HL-60 (cell line): Measurements from ENCODE around the gene AP4M1.

ENCODE experiments used
- DNase-seq, 2 experiments: peaks; one replicate each; pipeline ENCODE4 v3.0.0-alpha.2; 2010 to 2020; ENCODE audit warnings: low read depth in 1 of 2, low spot score in 1 of 2
- H3K27ac ChIP-seq: fragments of 250-450 bp; sonication (Bioruptor Pico); replicated peaks from 2 replicates; pipeline ENCODE4 v1.5.1; 2020; ENCODE audit warnings: mild to moderate bottlenecking, moderate library complexity
- H3K27me3 ChIP-seq: fragments of 250-450 bp; sonication (Bioruptor Pico); 2 replicates; pipeline ENCODE4 v1.5.1; 2021; ENCODE audit warnings: mild to moderate bottlenecking, moderate library complexity; ENCODE audit not compliant: insufficient read depth, poor library complexity, severe bottlenecking
- H3K4me3 ChIP-seq: replicated peaks from 2 replicates; pipeline ENCODE4 v1.5.1; 2011; ENCODE audit warnings: mild to moderate bottlenecking, control low read depth, low read length; ENCODE audit not compliant: insufficient read depth
- GABPA ChIP-seq: IDR thresholded peaks from 2 replicates; pipeline ENCODE4 v1.6.1; 2012; ENCODE audit warnings: low read depth
- POLR2AphosphoS5 ChIP-seq: IDR thresholded peaks from 2 replicates; pipeline ENCODE4 v1.6.1; 2012; ENCODE audit warnings: low read depth
- SPI1 ChIP-seq: IDR thresholded peaks from 2 replicates; pipeline ENCODE4 v1.6.1; 2012; ENCODE audit warnings: low read depth, mild to moderate bottlenecking, borderline replicate concordance
- TF ChIP-seq, protein P1 (sequence below): IDR thresholded peaks from 2 replicates; pipeline ENCODE4 v1.6.1; 2012; ENCODE audit warnings: low read depth; ENCODE audit not compliant: insufficient replicate concordance
- TF ChIP-seq, protein P2 (sequence below): IDR thresholded peaks from one replicate; pipeline ENCODE4 v1.5.1; 2011; ENCODE audit warnings: low read length, control low read depth, inconsistent platforms; ENCODE audit not compliant: insufficient read depth

The AP4M1 gene

DNA sequence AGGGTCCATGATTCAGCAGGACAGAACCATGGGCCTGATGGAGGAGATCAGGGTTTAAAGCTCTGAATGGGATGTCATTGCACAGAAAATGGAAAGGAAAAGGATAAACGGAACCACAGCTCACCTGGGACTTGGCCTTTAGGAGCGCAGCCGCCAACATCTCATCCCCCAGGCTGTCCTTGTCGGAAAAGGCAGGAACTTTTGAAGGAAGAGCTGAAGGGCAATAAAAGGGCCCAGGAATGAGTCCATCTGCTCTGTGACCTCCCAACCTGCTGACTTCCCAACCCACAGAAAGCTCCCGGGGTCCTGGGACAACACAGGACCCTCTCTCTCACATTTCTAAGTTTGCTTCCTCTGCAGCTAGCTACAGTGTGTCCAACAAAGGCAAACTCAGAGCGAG is 26.0 kb upstream of the AP4M1 start:
- TF ChIP-seq POLR2AphosphoS5 (no peak), GABPA (no peak)

DNA sequence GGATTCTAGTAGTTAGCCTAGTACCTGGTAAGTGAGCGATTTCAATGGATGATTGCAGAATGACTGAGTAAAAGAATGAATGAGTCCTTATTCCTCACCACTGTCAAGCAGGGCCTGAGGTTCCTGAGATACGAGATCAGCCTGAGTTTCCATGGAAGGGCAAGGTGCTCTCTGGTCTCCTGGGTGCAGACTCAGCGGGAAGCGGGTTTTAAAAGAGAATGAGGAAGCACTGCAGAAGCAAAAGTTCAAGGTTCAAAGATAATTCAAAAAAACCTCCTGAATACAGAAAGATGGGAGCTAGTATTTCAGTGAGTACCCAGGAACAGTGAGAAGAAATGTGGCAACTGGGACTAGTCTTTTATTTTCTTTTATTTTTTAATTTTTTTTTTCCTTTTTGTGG is 24.2 kb upstream of the AP4M1 start:
- Histone ChIP-seq H3K4me3 (no peak overlapping the region), H3K27me3 (no peaks in the 10 kb centered on the region), H3K27ac (no peak overlapping the region)
- TF ChIP-seq, protein P1, sequence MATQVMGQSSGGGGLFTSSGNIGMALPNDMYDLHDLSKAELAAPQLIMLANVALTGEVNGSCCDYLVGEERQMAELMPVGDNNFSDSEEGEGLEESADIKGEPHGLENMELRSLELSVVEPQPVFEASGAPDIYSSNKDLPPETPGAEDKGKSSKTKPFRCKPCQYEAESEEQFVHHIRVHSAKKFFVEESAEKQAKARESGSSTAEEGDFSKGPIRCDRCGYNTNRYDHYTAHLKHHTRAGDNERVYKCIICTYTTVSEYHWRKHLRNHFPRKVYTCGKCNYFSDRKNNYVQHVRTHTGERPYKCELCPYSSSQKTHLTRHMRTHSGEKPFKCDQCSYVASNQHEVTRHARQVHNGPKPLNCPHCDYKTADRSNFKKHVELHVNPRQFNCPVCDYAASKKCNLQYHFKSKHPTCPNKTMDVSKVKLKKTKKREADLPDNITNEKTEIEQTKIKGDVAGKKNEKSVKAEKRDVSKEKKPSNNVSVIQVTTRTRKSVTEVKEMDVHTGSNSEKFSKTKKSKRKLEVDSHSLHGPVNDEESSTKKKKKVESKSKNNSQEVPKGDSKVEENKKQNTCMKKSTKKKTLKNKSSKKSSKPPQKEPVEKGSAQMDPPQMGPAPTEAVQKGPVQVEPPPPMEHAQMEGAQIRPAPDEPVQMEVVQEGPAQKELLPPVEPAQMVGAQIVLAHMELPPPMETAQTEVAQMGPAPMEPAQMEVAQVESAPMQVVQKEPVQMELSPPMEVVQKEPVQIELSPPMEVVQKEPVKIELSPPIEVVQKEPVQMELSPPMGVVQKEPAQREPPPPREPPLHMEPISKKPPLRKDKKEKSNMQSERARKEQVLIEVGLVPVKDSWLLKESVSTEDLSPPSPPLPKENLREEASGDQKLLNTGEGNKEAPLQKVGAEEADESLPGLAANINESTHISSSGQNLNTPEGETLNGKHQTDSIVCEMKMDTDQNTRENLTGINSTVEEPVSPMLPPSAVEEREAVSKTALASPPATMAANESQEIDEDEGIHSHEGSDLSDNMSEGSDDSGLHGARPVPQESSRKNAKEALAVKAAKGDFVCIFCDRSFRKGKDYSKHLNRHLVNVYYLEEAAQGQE, result no peak
- TF ChIP-seq SPI1 (no peak), GABPA (no peak), POLR2AphosphoS5 (no peak)
- TF ChIP-seq, protein P2, sequence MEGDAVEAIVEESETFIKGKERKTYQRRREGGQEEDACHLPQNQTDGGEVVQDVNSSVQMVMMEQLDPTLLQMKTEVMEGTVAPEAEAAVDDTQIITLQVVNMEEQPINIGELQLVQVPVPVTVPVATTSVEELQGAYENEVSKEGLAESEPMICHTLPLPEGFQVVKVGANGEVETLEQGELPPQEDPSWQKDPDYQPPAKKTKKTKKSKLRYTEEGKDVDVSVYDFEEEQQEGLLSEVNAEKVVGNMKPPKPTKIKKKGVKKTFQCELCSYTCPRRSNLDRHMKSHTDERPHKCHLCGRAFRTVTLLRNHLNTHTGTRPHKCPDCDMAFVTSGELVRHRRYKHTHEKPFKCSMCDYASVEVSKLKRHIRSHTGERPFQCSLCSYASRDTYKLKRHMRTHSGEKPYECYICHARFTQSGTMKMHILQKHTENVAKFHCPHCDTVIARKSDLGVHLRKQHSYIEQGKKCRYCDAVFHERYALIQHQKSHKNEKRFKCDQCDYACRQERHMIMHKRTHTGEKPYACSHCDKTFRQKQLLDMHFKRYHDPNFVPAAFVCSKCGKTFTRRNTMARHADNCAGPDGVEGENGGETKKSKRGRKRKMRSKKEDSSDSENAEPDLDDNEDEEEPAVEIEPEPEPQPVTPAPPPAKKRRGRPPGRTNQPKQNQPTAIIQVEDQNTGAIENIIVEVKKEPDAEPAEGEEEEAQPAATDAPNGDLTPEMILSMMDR, result no peak
- no peak for DNase-seq

More for the DNA sequence above, 26.0 kb upstream of the AP4M1 start:
- Histone ChIP-seq H3K27ac (no peak overlapping the region), H3K27me3 (no peaks in the 10 kb centered on the region), H3K4me3 (no peak overlapping the region)
- DNase-seq, result no peak

DNA sequence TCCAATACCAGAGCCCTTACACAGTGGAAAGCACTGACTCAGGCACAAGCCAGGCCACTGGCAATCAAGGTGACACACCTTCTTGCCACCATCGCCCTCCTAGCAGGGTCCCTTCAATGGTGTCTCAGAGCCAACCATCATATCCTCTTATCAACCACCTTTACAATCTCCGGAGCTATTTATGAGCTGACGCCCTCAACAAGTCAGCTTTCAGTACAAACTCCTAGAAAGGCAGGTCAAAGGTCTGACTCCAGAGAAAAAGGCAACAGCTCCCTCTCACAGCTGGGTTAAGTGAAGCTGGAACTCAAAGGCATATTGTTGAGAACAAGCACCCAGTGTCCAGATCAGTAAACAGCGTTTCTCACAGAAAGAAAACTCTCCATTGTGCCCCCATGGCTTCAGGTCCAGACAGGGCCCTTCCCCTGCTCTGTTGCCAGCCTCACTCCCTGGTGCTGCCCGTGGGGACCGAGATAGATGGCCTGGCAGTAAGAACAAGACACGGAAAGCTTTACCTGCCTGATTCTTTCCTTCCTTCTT is 22.4 kb upstream of the AP4M1 start:
- no peak for DNase-seq
- Histone ChIP-seq H3K4me3 (no peak overlapping the region), H3K27me3 (no peaks in the 10 kb centered on the region), H3K27ac (no peak overlapping the region)
- TF ChIP-seq GABPA, result no peak

DNA sequence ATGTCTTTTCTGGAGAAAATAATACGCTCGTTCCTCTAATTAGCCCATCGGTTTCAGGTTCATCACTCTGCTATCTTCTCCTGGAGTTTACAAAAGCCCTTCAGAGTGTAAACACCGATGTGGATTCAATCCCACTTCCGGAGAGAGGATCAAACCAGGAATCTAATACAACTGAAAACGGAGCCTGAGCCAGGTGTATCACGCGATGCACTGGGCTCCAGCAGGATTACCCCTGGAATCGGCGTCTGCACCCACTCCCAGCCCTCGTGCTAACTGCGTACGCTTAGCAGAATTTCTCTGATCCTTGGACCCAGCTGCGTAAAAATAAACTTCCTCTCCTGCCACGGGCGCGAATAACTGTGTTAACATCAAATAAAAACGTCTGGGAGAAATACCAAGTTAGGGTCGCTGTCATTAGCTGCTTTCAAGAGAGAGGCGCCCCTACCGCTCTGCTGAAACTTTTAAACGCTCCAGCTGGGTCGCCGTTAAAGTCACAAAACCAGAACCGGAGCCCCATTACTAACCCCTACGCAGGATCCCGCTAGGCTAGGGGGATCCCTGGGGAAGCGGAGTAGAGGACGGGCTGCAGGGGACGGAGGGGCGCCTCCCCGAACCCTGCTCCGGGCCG is 20.4 kb upstream of the AP4M1 start:
- Histone ChIP-seq H3K27me3 (no peaks in the 10 kb centered on the region), H3K4me3 (peak overlapping the region; percentile 98), H3K27ac (peak overlapping the region; percentile 88)
- DNase-seq, result peak in 1 of 2 experiments; percentile 38
- TF ChIP-seq POLR2AphosphoS5 (no peak), SPI1 (no peak), GABPA (no peak)
- TF ChIP-seq, protein P1, result no peak
- TF ChIP-seq, protein P2, result no peak

DNA sequence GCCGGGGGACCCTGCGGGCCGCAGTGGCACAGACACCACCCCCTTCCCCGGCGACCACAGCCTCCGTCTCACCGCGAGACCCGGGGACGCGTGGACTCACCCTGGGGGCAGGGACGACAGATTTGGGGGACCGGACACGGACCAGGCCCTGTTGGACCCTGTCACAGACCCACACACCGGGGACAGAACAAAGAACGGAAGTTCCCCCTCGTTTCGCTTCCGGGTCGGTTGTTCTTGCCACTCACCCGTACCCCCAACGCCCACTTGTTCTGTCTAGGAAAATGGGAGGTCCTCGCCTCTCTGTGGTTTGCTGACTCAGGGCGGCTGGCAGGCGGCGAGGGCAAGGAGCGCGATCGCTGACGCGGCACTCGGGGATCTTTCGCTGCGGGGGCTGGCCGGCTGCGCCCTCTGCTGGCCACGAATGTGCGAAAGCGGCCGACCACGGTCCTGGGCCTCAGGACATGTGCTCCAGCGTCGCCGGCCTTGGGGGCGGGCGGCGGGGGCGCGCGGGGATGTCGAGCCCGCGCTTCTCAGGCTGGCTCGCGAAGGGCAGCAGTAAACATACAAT is 19.8 kb upstream of the AP4M1 start, which contains the start of gene ZNF3:
ZNF3 (minus strand) TSS at position 189 of the 568 bp plus-strand sequence. CDS start 4,366 bp downstream, outside the sequence.
- peak; percentile 99 for DNase-seq
- peak within 1 kb of the TSS; percentile 98 for H3K4me3 ChIP-seq
- H3K27me3 ChIP-seq, result no peaks in the 10 kb centered on the region
- TF ChIP-seq POLR2AphosphoS5, result peak; percentile 66
- TF ChIP-seq, protein P2, result peak; percentile 70
- TF ChIP-seq, protein P1, result peak; percentile 11
- TF ChIP-seq GABPA, result peak; percentile 99
- TF ChIP-seq SPI1, result peak; percentile 24; the same call in 1 of the 2 replicates
- H3K27ac ChIP-seq, result peak within 1 kb of the TSS; percentile 88
